Measurements from ENCODE around the gene FBXL20. TPM values are rescaled to one million over a fixed set of nuclear protein-coding genes. Genes with fewer than 3 reads are reported as not detected.
A peak's percentile ranks its signal among the peaks of the same experiment; 100 is the strongest.
"Not testable (repeated sequence)": the region's sequence is repeated elsewhere in the genome, so short reads cannot be mapped to it uniquely, and the experiment has no call there.

FBXL20 gene
- total RNA-seq, 1 experiment from 2014 or later: 5.7 TPM

GRCh38 chr17:39402890-39403605 is 1.6 kb upstream of the FBXL20 start:
- H3K27me3 ChIP-seq (ENCODE audit: control insufficient read depth, insufficient read depth, low read length): peaks cover 4% of the 10 kb centered on the region; the same call in 1 of the 2 replicates
- no peak overlapping the region for H3K4me3 ChIP-seq (ENCODE audit: insufficient read depth, low read depth, low read length)
- DNase-seq: no peak
- peaks cover 8% of the 10 kb centered on the region for H3K36me3 ChIP-seq (replicated peaks; ENCODE audit: control insufficient read depth, insufficient read depth, low read length)

DNA sequence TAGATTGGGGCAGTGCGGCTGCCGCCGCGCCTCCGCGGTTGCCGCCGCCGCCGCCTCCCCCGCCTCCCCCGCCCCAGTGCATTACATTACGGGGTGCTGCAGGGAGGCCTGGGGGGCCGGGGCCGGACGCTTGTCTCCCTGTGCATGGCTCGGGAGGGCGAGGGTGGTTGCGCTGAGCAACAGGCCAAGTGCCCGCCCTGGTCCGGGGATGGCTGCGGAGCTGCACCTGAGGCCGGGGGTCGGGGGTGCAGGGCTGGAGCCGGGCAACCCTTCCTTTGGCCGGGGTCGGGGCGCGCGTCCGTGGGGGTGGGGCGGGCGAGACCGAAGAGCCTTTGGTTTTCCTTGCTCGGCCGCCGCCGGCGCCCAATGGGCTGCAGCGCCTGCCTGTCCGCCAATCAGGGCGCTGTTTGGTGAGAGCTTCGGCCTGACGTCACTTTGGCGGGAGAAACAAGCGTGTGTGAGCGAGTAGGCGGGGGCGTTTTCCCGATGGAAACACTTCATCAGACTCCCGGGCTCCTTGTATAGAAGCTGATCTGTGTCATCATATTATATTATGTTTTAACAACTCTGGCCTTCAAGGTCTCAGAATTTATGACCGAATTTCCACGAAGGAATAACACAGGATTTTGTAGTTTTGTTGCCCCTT is 941 bp upstream of the FBXL20 start:
- H3K36me3 ChIP-seq (replicated peaks; ENCODE audit: control insufficient read depth, insufficient read depth, low read length): peaks cover 3% of the 10 kb centered on the region
- H3K27me3 ChIP-seq (ENCODE audit: control insufficient read depth, insufficient read depth, low read length): peaks cover 4% of the 10 kb centered on the region; the same call in 1 of the 2 replicates
- peak overlapping the region; percentile 98 for H3K4me3 ChIP-seq (ENCODE audit: insufficient read depth, low read depth, low read length)
- peak; percentile 97 for DNase-seq

DNA sequence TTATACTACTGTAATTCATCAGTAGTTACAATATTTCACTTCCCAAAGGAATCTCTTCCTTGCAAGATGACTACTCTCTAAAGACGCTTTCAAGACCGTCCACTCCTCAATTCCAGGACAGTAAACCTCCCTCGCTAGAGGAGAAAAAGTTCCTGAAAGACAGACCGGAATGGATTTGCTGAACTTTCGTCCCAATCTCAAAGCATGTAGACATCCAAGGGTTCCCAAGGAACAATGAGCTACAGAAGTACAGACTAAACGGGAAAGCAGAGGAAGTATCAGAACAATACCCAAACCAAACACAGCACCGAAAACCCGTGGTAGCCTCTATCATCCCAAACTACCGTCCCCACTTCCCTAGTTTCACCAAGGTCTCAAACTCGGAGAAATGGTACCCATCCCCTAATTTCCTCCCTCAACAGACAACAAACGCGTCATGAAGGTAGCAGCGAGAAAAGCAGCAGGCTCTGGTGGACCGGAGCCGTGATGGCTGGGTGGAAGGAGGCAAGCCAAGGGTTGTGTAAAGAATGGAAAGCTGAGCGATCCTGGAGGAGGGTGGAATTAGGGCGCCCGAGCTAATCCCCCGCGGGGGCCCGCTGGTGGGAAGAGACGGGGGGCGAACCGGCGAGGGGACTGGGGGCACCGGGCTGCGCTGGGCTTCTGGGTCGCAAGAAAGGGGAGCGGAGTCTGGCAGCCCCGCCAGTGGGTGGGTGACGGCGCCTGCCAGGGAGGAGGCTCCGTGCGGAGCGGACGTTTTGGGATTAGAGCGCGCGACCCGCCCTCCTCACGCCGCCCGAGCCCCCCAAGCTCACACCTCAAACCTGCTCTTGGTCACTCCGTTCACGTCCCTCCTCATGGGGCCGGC is 647 bp downstream of the FBXL20 start:
- DNase-seq: no peak
- H3K36me3 ChIP-seq (replicated peaks; ENCODE audit: control insufficient read depth, insufficient read depth, low read length): peaks cover 1% of the 10 kb centered on the region

DNA sequence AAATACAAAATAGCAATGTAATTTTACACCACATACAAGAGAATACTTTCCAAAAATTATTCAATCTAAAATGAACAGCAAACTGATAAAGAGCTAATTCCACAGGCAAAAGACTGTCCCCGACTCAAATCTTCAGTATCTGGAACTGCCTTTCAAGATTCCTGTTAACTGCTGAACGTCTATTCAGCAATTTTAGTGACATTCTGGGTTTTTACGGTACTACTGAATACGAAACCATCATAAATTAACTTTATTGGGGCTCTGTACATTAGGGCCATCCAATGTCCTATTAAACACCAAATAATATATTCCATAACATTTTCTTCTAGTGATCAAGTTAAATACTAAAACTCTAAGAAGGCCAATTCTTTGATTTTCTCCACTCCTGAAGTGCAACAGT is 1.6 kb downstream of the FBXL20 start:
- Histone ChIP-seq H3K36me3 (replicated peaks; ENCODE audit: control insufficient read depth, insufficient read depth, low read length) (no peaks in the 10 kb centered on the region; the same call in 1 of the 2 replicates), H3K27me3 (ENCODE audit: control insufficient read depth, insufficient read depth, low read length) (peaks cover 4% of the 10 kb centered on the region; the same call in 1 of the 2 replicates), H3K4me3 (ENCODE audit: insufficient read depth, low read depth, low read length) (no peak overlapping the region)
- DNase-seq: no peak

More for the DNA sequence above, 647 bp downstream of the FBXL20 start:
- Histone ChIP-seq H3K27me3 (ENCODE audit: control insufficient read depth, insufficient read depth, low read length) (peaks cover 4% of the 10 kb centered on the region; the same call in 1 of the 2 replicates), H3K4me3 (ENCODE audit: insufficient read depth, low read depth, low read length) (peak overlapping the region; percentile 98)

DNA sequence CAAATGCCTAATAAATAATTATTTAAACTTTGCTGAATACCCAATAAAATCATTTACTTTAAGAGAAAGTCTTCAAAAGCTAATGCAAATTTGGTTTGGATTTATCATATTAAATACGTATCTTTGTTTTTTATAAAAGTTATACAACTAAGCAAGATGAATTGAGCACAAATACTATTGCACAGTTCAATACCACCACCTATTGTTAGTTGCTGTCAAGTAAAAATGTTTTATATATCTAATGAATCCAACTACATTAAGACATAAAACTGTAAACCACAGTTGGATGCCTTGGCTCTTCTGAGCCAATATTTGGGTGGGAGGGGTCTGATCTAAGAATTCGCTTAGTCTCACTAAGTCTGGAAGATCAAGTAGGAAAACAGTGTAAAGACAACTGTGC is 7.7 kb downstream of the FBXL20 start:
- Histone ChIP-seq H3K27me3 (ENCODE audit: control insufficient read depth, insufficient read depth, low read length) (no peaks in the 10 kb centered on the region), H3K36me3 (replicated peaks; ENCODE audit: control insufficient read depth, insufficient read depth, low read length) (no peaks in the 10 kb centered on the region), H3K4me3 (ENCODE audit: insufficient read depth, low read depth, low read length) (no peak overlapping the region)
- DNase-seq: no peak

- Histone ChIP-seq H3K27me3 (ENCODE audit: control insufficient read depth, insufficient read depth, low read length) (no peaks in the 10 kb centered on the region), H3K4me3 (ENCODE audit: insufficient read depth, low read depth, low read length) (no peak overlapping the region)
- DNase-seq: no peak
Measured at GRCh38 chr17:39391448-39391847, 10.0 kb downstream of the FBXL20 start.

DNA sequence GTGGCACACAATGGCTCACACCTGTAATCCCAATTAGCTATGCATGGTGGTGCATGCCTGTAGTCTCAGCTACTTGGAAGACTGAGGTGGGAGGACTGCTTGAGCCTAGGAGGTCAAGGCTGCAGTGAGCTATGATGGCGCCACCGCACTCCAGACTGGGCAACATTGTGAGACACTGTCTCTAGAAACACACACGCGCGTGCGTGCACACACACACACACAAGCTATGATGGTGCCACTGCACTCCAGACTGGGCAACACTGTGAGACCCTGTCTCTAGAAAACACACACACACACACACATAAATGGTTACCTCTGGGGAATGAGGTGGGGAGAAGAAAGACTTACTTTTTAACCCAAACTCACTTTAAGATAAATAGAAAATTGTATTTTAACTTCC is 16.4 kb downstream of the FBXL20 start:
- H3K4me3 ChIP-seq (ENCODE audit: insufficient read depth, low read depth, low read length): no peak overlapping the region
- H3K27me3 ChIP-seq (ENCODE audit: control insufficient read depth, insufficient read depth, low read length): no peaks in the 10 kb centered on the region
- no peak for DNase-seq
- no peaks in the 10 kb centered on the region for H3K36me3 ChIP-seq (replicated peaks; ENCODE audit: control insufficient read depth, insufficient read depth, low read length)

More at GRCh38 chr17:39391448-39391847, 10.0 kb downstream of the FBXL20 start:
- H3K36me3 ChIP-seq (replicated peaks; ENCODE audit: control insufficient read depth, insufficient read depth, low read length): no peaks in the 10 kb centered on the region

- no peak overlapping the region for H3K4me3 ChIP-seq (ENCODE audit: insufficient read depth, low read depth, low read length)
- H3K27me3 ChIP-seq (ENCODE audit: control insufficient read depth, insufficient read depth, low read length): no peaks in the 10 kb centered on the region
- no peak for DNase-seq
- H3K36me3 ChIP-seq (replicated peaks; ENCODE audit: control insufficient read depth, insufficient read depth, low read length): no peaks in the 10 kb centered on the region
Measured at GRCh38 chr17:39380144-39380543, 21.3 kb downstream of the FBXL20 start.

DNA sequence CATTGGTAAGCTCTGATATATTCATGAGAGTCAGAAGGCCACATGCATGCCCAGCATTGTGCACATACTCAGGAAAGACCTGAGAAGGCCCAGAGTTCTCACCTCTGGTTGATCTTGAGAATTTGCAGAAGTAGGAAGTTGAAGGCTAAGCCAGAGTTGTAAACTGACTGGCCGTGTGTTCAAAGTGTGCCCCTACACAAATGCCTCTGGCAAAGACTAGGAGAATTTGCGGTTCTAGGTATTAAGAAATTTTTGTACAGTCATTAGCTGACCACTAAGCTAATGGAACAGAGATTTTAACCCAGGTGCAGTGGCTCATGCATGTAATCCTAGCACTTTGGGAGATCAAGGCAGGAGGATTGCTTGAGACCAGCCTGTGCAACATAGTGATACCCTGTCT is 25.0 kb downstream of the FBXL20 start:
- Histone ChIP-seq H3K36me3 (replicated peaks; ENCODE audit: control insufficient read depth, insufficient read depth, low read length) (no peaks in the 10 kb centered on the region), H3K27me3 (ENCODE audit: control insufficient read depth, insufficient read depth, low read length) (no peaks in the 10 kb centered on the region), H3K4me3 (ENCODE audit: insufficient read depth, low read depth, low read length) (no peak overlapping the region)
- no peak for DNase-seq

GRCh38 chr17:39367805-39368204 is 33.6 kb downstream of the FBXL20 start:
- not testable (repeated sequence) for H3K36me3 ChIP-seq (replicated peaks; ENCODE audit: control insufficient read depth, insufficient read depth, low read length); H3K4me3 ChIP-seq (ENCODE audit: insufficient read depth, low read depth, low read length); DNase-seq

GRCh38 chr17:39365872-39366271 is 35.6 kb downstream of the FBXL20 start:
- no peak for DNase-seq

More at GRCh38 chr17:39367805-39368204, 33.6 kb downstream of the FBXL20 start:
- not testable (repeated sequence) for H3K27me3 ChIP-seq (ENCODE audit: control insufficient read depth, insufficient read depth, low read length)

GRCh38 chr17:39365242-39365641 is 36.2 kb downstream of the FBXL20 start:
- no peaks in the 10 kb centered on the region for H3K36me3 ChIP-seq (replicated peaks; ENCODE audit: control insufficient read depth, insufficient read depth, low read length)
- no peak overlapping the region for H3K4me3 ChIP-seq (ENCODE audit: insufficient read depth, low read depth, low read length)
- no peaks in the 10 kb centered on the region for H3K27me3 ChIP-seq (ENCODE audit: control insufficient read depth, insufficient read depth, low read length)
- no peak for DNase-seq

More at GRCh38 chr17:39365872-39366271, 35.6 kb downstream of the FBXL20 start:
- Histone ChIP-seq H3K36me3 (replicated peaks; ENCODE audit: control insufficient read depth, insufficient read depth, low read length) (no peaks in the 10 kb centered on the region), H3K4me3 (ENCODE audit: insufficient read depth, low read depth, low read length) (no peak overlapping the region), H3K27me3 (ENCODE audit: control insufficient read depth, insufficient read depth, low read length) (no peaks in the 10 kb centered on the region)

- no peak overlapping the region for H3K4me3 ChIP-seq (ENCODE audit: insufficient read depth, low read depth, low read length)
- no peaks in the 10 kb centered on the region for H3K36me3 ChIP-seq (replicated peaks; ENCODE audit: control insufficient read depth, insufficient read depth, low read length)
- no peak for DNase-seq
- no peaks in the 10 kb centered on the region for H3K27me3 ChIP-seq (ENCODE audit: control insufficient read depth, insufficient read depth, low read length)
Measured at GRCh38 chr17:39364236-39365025, 37.0 kb downstream of the FBXL20 start.

DNA sequence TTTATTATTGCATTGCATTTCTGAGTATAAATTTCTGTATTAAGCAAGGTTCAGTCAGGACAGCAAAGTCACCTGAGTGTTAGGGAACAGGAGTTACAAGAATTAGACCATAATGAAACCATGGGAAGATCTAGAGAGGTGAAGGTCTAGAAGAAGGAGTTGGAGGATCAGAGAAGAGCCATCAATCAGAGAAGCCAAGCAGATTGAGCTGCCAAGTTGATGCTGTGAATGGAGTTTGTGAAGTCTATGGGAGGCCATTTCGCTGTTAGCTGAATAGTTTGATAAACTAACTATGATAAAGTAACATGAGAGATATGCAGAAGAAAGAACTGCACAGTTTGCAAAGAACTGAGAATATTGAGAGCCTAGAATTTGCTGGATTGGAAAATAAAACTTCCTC is 40.4 kb downstream of the FBXL20 start:
- no peak for DNase-seq
- no peaks in the 10 kb centered on the region for H3K27me3 ChIP-seq (ENCODE audit: control insufficient read depth, insufficient read depth, low read length)
- no peak overlapping the region for H3K4me3 ChIP-seq (ENCODE audit: insufficient read depth, low read depth, low read length)
- H3K36me3 ChIP-seq (replicated peaks; ENCODE audit: control insufficient read depth, insufficient read depth, low read length): no peaks in the 10 kb centered on the region
